Measurements from ENCODE around the gene ZBTB40. TPM values are rescaled to one million over a fixed set of nuclear protein-coding genes. Genes with fewer than 3 reads are reported as not detected.

ZBTB40 gene
- total and polyA plus RNA-seq, 9 of the 15 experiments (the other 6 are each of a cell fraction or from before 2014, with no cell fraction given): 2.6 to 26.0 (median 18.8) TPM

GRCh38 chr1:22453181-22453580 lies 1.5 kb downstream of the ZBTB40 start:
- Histone ChIP-seq H3K27ac (ENCODE audit: extremely low read depth, low read depth, low read length) (no peak overlapping the region), H3K9ac (ENCODE audit: insufficient read depth in 1 of 2, low read depth in 2 of 2, low read length in 2 of 2) (peak overlapping the region in 1 of 2 experiments; percentile 87; a peak in 2 of 4 replicates), H2AFZ (ENCODE audit: low read depth, low read length) (0 out of 2 replicates have a peak overlapping the region, but pooled peaks have one; percentile 6), H3K4me3 (peak overlapping the region; percentile 96), H3K4me2 (ENCODE audit: insufficient read depth, low read length) (peak overlapping the region; percentile 97), H3K27me3 (ENCODE audit: control insufficient read depth in 2 of 2, insufficient read depth in 2 of 2, low read length in 2 of 2) (no peaks in the 10 kb centered on the region), H3K79me2 (ENCODE audit: control insufficient read depth, insufficient read depth, low read length) (peaks cover 55% of the 10 kb centered on the region), H3K36me3 (ENCODE audit: control insufficient read depth, insufficient read depth, low read length) (0 out of 3 replicates have a peak, but pooled peaks cover under 1% of the 10 kb centered on the region), H3K4me1 (replicated peaks in 1 of 2; ENCODE audit: control insufficient read depth in 2 of 2, insufficient read depth in 2 of 2, low read length in 2 of 2) (peaks cover 15 to 32% of the 10 kb centered on the region in 2 experiments), H4K20me1 (replicated peaks; ENCODE audit: control insufficient read depth, insufficient read depth, low read length) (peaks cover 9% of the 10 kb centered on the region), H3K9me3 (replicated peaks; ENCODE audit: control insufficient read depth, insufficient read depth, low read depth, low read length) (peaks cover 9% of the 10 kb centered on the region), H3K9me1 (ENCODE audit: control insufficient read depth, insufficient read depth, low read length) (no peaks in the 10 kb centered on the region)
- no TSS peak for BruUV-seq (replicated peaks)
- 23% methylated on average over 2 of the region's 2 CpGs for WGBS (ENCODE audit: insufficient coverage, low coverage, missing lambda C conversion rate)
- in situ Hi-C loops (cut with MboI) (no loop called here), intact Hi-C loops (cut with micrococcal nuclease) (no loop called here)
- ATAC-seq (no peak), DNase-seq (ENCODE audit: extremely low read depth in 1 of 4, low spot score in 3 of 4) (no peak), FAIRE-seq (no peak)
- CTCF ChIA-PET (ENCODE audit: low intra/inter-chr PET ratio): interaction anchor here (0.7 kb wide), 1 partner anchor 158 kb away, joined by 4 read pairs; no protein-coding TSS in a partner anchor
- POLR2A ChIA-PET: interaction anchor here (0.8 to 2.6 kb wide), 4 partner anchors 9 to 92 kb away, joined by 3 to 11 read pairs (median 6); no protein-coding TSS in a partner anchor
- no peak for TF ChIP-seq ZNF766 (CRISPR knock-in tag; conservative IDR thresholded peaks at IDR 0.05)
- no peak for TF ChIP-seq IRF1 (CRISPR knock-in tag; IDR thresholded peaks at IDR 0.05; ENCODE audit: borderline replicate concordance)
- TF ChIP-seq ARID3B (CRISPR knock-in tag; IDR thresholded peaks at IDR 0.05; ENCODE audit: borderline replicate concordance): no peak
- TF ChIP-seq RBM22 (IDR thresholded peaks at IDR 0.05; ENCODE audit: low read depth, low read length, poor library complexity, severe bottlenecking): no peak
- no peak for TF ChIP-seq RCOR1 (IDR thresholded peaks at IDR 0.05; ENCODE audit: borderline replicate concordance in 1 of 2, low read depth in 2 of 2, low read length in 2 of 2)
- no peak for TF ChIP-seq BRF1 (IDR thresholded peaks at IDR 0.05; ENCODE audit: borderline replicate concordance, extremely low read depth, insufficient read length)
- no peak for TF ChIP-seq BRD4 (IDR thresholded peaks at IDR 0.05)
- no peak for TF ChIP-seq SIN3B (IDR thresholded peaks at IDR 0.05; ENCODE audit: low read depth)

Data from K562 (cell line).